ENCODE data around the gene ASB4. TPM values are rescaled to one million over a fixed set of nuclear protein-coding genes. Genes with fewer than 3 reads are reported as not detected.

Gene ASB4
- polyA plus RNA-seq, 1 experiment: 0.06 TPM

DNA sequence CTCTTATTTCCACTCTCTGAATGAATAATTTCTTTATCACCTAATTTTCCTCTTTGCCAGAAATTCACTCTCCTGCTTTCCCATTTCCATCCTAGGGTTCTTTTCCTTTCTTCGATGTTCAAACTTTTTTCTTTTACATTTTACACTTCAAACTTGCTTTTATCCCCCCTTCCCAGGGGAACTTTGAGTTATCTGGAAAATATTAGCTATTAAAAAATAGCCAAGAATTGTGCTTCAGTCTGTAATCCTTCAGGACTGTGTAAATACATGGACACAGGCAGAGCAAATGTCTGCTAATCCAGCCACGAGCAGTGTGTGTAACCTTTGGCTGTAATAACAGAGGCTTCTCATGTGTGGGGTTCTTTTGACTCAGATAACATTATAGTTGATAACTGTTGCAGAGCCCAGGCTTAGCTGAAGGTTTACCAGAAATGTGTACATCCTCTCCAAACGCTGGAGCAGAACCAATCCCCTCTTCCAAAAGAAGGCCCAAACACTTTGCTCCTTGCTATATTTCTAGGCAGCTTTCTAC, 4.6 kb downstream of the ASB4 start:
- DNase-seq (ENCODE audit: low read depth, low spot score): no peak
- CTCF ChIA-PET: interaction anchor here (1.6 to 3.5 kb wide), 2 partner anchors 13 to 21 kb away, joined by 6 to 29 read pairs; no protein-coding TSS in a partner anchor
- TF ChIP-seq, protein P1, sequence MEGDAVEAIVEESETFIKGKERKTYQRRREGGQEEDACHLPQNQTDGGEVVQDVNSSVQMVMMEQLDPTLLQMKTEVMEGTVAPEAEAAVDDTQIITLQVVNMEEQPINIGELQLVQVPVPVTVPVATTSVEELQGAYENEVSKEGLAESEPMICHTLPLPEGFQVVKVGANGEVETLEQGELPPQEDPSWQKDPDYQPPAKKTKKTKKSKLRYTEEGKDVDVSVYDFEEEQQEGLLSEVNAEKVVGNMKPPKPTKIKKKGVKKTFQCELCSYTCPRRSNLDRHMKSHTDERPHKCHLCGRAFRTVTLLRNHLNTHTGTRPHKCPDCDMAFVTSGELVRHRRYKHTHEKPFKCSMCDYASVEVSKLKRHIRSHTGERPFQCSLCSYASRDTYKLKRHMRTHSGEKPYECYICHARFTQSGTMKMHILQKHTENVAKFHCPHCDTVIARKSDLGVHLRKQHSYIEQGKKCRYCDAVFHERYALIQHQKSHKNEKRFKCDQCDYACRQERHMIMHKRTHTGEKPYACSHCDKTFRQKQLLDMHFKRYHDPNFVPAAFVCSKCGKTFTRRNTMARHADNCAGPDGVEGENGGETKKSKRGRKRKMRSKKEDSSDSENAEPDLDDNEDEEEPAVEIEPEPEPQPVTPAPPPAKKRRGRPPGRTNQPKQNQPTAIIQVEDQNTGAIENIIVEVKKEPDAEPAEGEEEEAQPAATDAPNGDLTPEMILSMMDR (IDR thresholded peaks at IDR 0.05; ENCODE audit: low read depth, low read length): no peak
- Histone ChIP-seq H3K4me3 (ENCODE audit: low read depth, low read length) (no peak overlapping the region), H3K9me3 (ENCODE audit: control insufficient read depth, insufficient read depth, low read length) (no peaks in the 10 kb centered on the region), H3K27ac (ENCODE audit: low read depth, low read length) (no peak overlapping the region), H3K27me3 (ENCODE audit: control insufficient read depth, insufficient read depth, low read length) (peaks cover 3% of the 10 kb centered on the region)
- POLR2A ChIA-PET: no interaction called here

GRCh38 chr7:95491201-95491600, 5.5 kb downstream of the ASB4 start:
- TF ChIP-seq, protein P1 (IDR thresholded peaks at IDR 0.05; ENCODE audit: low read depth, low read length): no peak
- POLR2A ChIA-PET: no interaction called here
- no peak for DNase-seq (ENCODE audit: low read depth, low spot score)

GRCh38 chr7:95491634-95492314, 6.0 kb downstream of the ASB4 start:
- ChIA-PET CTCF (interaction anchor here (1.0 to 3.5 kb wide), 6 partner anchors 15 to 198 kb away, joined by 4 to 29 read pairs (median 6); no protein-coding TSS in a partner anchor), POLR2A (no interaction called here)
- H3K4me3 ChIP-seq (ENCODE audit: low read depth, low read length): no peak overlapping the region
- H3K9me3 ChIP-seq (ENCODE audit: control insufficient read depth, insufficient read depth, low read length): no peaks in the 10 kb centered on the region
- no peak for DNase-seq (ENCODE audit: low read depth, low spot score)
- no peaks in the 10 kb centered on the region for H3K27me3 ChIP-seq (ENCODE audit: control insufficient read depth, insufficient read depth, low read length)
- TF ChIP-seq, protein P1 (IDR thresholded peaks at IDR 0.05; ENCODE audit: low read depth, low read length): no peak
- no peak overlapping the region for H3K27ac ChIP-seq (ENCODE audit: low read depth, low read length)

More at GRCh38 chr7:95491201-95491600, 5.5 kb downstream of the ASB4 start:
- H3K4me3 ChIP-seq (ENCODE audit: low read depth, low read length): no peak overlapping the region
- CTCF ChIA-PET: interaction anchor here (1.0 to 3.5 kb wide), 4 partner anchors 14 to 199 kb away, joined by 4 to 29 read pairs (median 4); no protein-coding TSS in a partner anchor
- H3K9me3 ChIP-seq (ENCODE audit: control insufficient read depth, insufficient read depth, low read length): no peaks in the 10 kb centered on the region
- H3K27ac ChIP-seq (ENCODE audit: low read depth, low read length): no peak overlapping the region
- no peaks in the 10 kb centered on the region for H3K27me3 ChIP-seq (ENCODE audit: control insufficient read depth, insufficient read depth, low read length)

- POLR2A ChIA-PET: no interaction called here
- DNase-seq (ENCODE audit: low read depth, low spot score): no peak
- TF ChIP-seq, protein P1 (IDR thresholded peaks at IDR 0.05; ENCODE audit: low read depth, low read length): no peak
- Histone ChIP-seq H3K9me3 (ENCODE audit: control insufficient read depth, insufficient read depth, low read length) (no peaks in the 10 kb centered on the region), H3K27ac (ENCODE audit: low read depth, low read length) (no peak overlapping the region), H3K27me3 (ENCODE audit: control insufficient read depth, insufficient read depth, low read length) (no peaks in the 10 kb centered on the region), H3K4me3 (ENCODE audit: low read depth, low read length) (no peak overlapping the region)
- CTCF ChIA-PET: interaction anchor here (0.7 to 1.8 kb wide), 4 partner anchors 16 to 340 kb away, joined by 3 to 18 read pairs (median 5); no protein-coding TSS in a partner anchor
Measured at GRCh38 chr7:95493247-95493646, 7.5 kb downstream of the ASB4 start.

GRCh38 chr7:95493844-95494243, 8.1 kb downstream of the ASB4 start:
- POLR2A ChIA-PET: no interaction called here
- no peak for DNase-seq (ENCODE audit: low read depth, low spot score)
- no peak overlapping the region for H3K4me3 ChIP-seq (ENCODE audit: low read depth, low read length)
- CTCF ChIA-PET: interaction anchor here (1.8 to 3.8 kb wide), 2 partner anchors 18 kb away, joined by 18 to 22 read pairs; no protein-coding TSS in a partner anchor
- no peak overlapping the region for H3K27ac ChIP-seq (ENCODE audit: low read depth, low read length)
- no peaks in the 10 kb centered on the region for H3K9me3 ChIP-seq (ENCODE audit: control insufficient read depth, insufficient read depth, low read length)
- no peaks in the 10 kb centered on the region for H3K27me3 ChIP-seq (ENCODE audit: control insufficient read depth, insufficient read depth, low read length)
- TF ChIP-seq, protein P1 (IDR thresholded peaks at IDR 0.05; ENCODE audit: low read depth, low read length): no peak
